Activated T-cell treated with anti-CD3 and anti-CD28 coated beads for 4 hours (primary cell): ENCODE data around the gene OR1C1.
"Not testable (repeated sequence)": the region's sequence is repeated elsewhere in the genome, so short reads cannot be mapped to it uniquely, and the experiment has no call there.

Source experiments
- DNase-seq: peaks from one replicate; pipeline ENCODE4 v3.0.0-alpha.2; 2020

The OR1C1 gene, protein sequence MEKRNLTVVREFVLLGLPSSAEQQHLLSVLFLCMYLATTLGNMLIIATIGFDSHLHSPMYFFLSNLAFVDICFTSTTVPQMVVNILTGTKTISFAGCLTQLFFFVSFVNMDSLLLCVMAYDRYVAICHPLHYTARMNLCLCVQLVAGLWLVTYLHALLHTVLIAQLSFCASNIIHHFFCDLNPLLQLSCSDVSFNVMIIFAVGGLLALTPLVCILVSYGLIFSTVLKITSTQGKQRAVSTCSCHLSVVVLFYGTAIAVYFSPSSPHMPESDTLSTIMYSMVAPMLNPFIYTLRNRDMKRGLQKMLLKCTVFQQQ

DNA sequence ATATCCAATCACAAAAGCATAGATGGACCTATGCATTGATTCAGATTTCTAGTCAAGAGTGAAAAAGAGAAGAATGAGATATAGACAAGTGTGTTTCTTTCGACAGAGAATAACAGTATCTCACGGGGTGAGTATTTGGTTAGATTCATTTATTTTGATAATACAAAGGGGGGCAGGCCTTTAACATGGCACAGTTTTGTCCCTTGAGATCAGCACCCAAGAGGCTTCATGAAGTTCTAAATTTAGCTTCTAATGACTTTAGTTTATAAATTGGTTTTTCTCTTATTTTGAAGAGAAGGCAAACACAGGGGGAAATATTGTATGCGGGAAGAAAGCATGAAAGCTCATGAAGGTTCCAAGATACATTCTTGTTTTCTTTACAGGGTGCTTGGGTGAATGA, at the start of gene OR1C1:
OR1C1 (minus strand) TSS at position 101 of the 400 bp plus-strand sequence. CDS start 2,150 bp downstream, outside the sequence.
- no peak for DNase-seq

- no peak for DNase-seq
Observed at GRCh38 chr1:247797518-247797917, 37.2 kb upstream of the OR1C1 start.

- no peak for DNase-seq
Observed at GRCh38 chr1:247769603-247770002, 9.2 kb upstream of the OR1C1 start.

DNA sequence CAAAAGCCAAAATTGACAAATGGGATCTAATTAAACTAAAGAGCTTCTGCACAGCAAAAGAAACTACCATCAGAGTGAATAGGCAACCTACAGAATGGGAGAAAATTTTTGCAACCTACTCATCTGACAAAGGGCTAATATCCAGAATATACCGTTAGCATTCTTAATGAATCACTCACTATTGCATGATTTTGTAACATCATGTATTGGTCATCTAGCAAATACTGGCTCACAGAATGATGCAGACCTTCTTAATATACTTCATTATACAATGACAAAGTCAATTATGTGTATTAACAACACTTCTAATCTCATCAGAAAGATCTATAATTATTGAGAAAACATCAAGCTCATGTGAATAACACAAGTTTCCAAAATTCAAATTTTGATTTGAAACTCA, 6.0 kb downstream of the OR1C1 start:
- not testable (repeated sequence) for DNase-seq

DNA sequence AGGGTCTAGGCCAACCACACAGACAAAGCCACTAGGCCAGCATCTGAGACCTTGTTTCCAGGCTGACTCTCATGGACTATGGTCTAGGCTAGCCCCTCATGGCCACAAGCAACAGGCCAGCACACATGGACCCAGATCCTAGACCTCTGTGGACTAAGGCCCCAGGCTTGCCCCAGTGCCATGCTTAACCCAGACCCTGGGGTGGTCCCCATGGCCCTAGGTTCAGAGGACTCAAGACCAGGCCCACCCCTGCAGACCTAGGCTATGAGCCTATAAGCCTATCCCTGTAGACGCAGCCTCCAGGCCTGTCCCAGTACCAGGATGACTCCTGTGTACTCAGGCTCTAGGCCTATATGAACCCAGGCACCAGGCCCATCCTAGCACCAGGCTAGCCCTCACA, 10.5 kb downstream of the OR1C1 start:
- DNase-seq: no peak

- DNase-seq: no peak
Observed at GRCh38 chr1:247748041-247748440, 12.3 kb downstream of the OR1C1 start, which contains the start of gene OR14A2. TSS of gene OR14A2 (minus strand) at chr1:247748141.

DNA sequence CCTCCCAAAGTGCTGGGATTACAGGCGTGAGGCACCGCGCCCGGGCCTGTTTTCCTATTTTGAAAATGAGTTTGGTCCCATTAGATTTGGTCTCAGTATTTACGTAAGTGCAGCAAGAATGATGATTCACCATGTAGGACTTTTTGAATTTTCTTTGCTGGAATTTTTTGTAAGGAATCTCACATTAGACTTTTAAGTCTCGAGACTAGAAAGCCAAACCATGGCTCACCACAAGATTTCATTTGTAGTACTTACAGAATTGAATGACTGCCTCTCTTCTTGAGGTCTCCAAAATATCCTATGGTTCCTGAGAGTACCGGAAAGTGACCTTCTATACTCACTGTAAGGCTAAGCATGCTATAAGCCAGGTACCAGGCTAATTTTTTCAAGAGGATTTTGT, 12.7 kb downstream of the OR1C1 start:
- DNase-seq: no peak

- no peak for DNase-seq
Observed at GRCh38 chr1:247746391-247746935, 13.9 kb downstream of the OR1C1 start.

DNA sequence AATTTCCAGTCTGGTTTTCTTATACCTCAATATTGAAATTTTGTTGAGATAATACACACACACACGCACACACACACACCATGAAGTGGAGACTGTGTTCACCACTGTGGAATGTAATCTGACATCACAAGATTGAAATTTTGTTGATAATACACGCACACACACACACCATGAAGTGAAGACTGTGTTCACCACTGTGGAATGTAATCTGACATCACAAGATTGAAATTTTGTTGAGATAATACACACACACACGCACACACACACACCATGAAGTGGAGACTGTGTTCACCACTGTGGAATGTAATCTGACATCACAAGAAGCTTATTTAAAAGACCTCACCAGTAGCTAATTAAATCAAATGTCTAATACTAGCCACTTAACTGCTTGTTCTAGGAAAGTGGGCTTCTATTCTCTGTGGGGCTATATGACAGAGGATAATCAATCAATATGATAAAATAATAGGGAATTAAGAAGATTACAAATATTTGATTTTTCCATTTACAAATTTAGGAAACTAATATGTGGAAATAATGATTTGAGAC, 18.1 kb downstream of the OR1C1 start:
- DNase-seq: not testable (repeated sequence)

DNA sequence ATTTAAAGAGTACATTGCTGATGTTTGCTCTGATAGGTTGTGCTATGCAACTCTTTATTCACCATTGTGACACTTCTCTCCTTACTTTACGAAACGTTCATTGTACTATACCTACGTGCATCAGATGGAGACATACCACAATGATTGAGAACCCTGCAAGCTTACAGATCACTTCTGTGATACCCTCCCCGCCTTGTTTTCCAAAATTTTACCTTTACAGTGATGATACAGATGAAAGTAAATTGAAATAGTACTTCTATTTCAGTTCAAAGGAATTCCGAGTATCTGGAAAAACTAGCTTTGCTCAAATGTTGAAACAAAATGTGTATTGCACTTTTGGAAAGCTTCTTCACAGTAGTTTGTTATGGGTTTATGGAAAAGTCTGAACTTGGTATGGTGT, 18.6 kb downstream of the OR1C1 start:
- no peak for DNase-seq

DNA sequence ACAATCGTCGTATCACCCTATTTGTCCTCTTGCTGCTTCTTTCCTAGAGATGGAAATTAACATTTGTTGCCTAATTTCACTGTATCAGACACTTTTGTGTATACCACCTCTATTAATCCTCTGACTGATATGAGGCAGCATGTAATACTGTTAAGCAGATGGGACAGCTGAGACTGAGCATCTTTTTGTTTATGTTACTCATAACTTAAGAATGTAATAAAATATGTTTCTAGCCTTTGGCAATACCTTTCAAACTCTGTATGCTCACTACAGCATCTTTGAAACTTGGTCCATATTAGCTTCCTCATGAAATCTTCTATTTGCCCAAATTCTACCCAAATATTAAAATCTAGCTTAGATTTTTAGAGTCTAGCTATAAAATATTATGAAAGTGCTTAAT, 19.6 kb downstream of the OR1C1 start:
- DNase-seq: no peak

DNA sequence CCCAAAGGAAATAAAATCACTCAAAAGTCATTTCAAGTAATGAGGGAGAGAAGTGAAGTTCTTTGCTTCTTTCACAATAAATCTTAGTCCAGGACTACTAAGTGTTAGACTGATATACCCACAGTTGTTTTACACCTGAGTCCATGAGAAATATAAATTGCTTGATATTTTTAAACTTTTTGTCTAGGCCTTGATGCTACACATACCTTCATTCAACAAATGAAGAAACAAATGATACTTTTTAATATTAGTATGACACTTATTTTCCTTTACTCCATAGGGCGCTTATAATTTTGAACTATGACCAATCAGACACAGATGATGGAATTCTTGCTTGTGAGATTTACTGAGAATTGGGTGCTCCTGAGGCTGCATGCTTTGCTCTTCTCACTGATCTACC, 22.0 kb downstream of the OR1C1 start, which contains the start of gene OR14K1:
OR14K1 (plus strand) TSS at position 301 of the 400 bp plus-strand sequence; CDS start at position 301, 0 bp downstream.
- no peak for DNase-seq

GRCh38 chr1:247721222-247721621, 39.1 kb downstream of the OR1C1 start:
- DNase-seq: no peak

DNA sequence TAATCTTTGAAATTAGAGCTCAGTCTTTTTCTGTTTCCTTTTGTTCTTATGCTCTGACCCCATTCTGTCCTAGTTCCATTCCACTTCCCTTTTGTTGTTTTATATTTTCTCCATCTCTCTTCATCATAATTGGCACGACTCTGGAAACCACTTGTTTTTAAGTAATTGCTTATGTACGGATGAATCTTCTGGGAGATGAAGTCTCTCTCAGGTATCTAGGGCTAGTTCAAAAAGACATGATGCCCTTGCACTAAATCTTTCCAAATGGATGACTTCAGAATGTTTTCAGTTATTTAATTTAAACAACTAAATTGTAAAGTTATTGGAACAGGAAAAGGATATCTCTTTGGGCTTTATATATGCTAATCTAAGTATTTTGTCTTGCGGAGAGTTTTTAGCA, 43.8 kb downstream of the OR1C1 start, which contains the start of gene OR6F1:
OR6F1 (minus strand) TSS at position 101 of the 400 bp plus-strand sequence. CDS start 3,891 bp downstream, outside the sequence.
- no peak for DNase-seq

DNA sequence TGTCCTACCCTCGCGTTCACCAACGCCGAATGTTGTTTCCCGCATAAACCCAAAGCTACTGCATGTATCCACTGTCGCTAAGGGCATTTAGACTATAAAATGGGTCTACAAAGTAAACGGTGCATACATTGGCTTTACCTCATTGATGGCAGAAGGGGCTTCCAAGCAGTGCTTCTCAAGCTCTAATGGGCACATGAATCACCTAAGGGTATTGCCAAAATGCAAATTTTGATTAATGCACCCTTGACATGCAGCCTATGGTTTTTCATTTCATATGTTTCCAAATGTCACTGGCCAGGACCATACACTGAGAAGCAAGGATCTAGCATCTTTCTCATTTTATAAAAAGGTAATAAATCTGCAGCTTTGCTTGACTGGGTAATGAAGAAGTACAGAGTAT, 46.6 kb downstream of the OR1C1 start:
- DNase-seq: no peak

DNA sequence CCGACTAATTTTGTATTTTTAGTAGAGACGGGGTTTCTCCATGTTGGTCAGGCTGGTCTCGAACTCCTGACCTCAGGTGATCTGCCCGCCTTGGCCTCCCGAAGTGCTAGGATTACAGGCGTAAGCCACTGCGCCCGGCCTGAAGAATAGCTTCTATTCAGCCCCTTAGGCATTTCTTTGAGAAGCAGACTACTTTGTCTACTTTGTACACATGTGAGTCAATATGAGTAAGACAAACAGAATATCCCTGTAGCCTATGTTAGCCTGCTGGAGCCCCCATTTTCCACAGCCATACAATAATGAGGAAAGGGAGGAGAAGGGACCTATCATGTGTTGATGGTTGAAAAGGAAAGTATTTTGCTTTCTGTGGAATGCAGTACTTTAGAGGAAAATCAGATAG, 49.7 kb downstream of the OR1C1 start:
- DNase-seq: not testable (repeated sequence)
